DND-41 (cell line): ENCODE results near the gene ZFAND2A.
"Not testable (repeated sequence)": the region's sequence is repeated elsewhere in the genome, so short reads cannot be mapped to it uniquely, and the experiment has no call there.

Experiments used
- ATAC-seq: fragments of 200-7000 bp; cut with Tn5 transposase; 3 replicates; pipeline ENCODE4 v1.9.1; 2021; ENCODE audit warnings: low read depth; ENCODE audit not compliant: insufficient read depth
- DNase-seq: peaks from one replicate; pipeline ENCODE4 v3.0.0-alpha.2; 2020
- H2AFZ ChIP-seq: 2 replicates; pipeline ENCODE4 v1.6.0; 2012; ENCODE audit warnings: low read depth, low read length
- H3K27ac ChIP-seq: 2 replicates; pipeline ENCODE4 v1.5.1; 2012; ENCODE audit warnings: low read length, inconsistent platforms
- H3K27me3 ChIP-seq: fragments of 200-600 bp; sonication (generic); 2 replicates; pipeline ENCODE4 v1.6.0; 2012; ENCODE audit warnings: low read length, mild to moderate bottlenecking, inconsistent platforms; ENCODE audit not compliant: insufficient read depth, poor library complexity
- H3K36me3 ChIP-seq: 2 replicates; pipeline ENCODE4 v1.5.1; 2012; ENCODE audit warnings: low read length, inconsistent platforms; ENCODE audit not compliant: insufficient read depth
- H3K4me1 ChIP-seq: 2 replicates; pipeline ENCODE4 v1.5.1; 2012; ENCODE audit warnings: mild to moderate bottlenecking, low read length; ENCODE audit not compliant: insufficient read depth
- H3K4me2 ChIP-seq: 2 replicates; pipeline ENCODE4 v1.6.0; 2012; ENCODE audit warnings: mild to moderate bottlenecking, moderate library complexity, low read length, inconsistent platforms; ENCODE audit not compliant: insufficient read depth
- H3K4me3 ChIP-seq, 2 experiments: fragments of 200-600 bp in 1 of 2; shearing (Covaris generic) in 1 of 2; 2 replicates each; pipeline ENCODE4 v1.5.1; 2012 to 2016; ENCODE audit warnings: inconsistent platforms in 2 of 2, low read length in 2 of 2, mild to moderate bottlenecking in 2 of 2, low read depth in 1 of 2, moderate library complexity in 1 of 2
- H3K79me2 ChIP-seq: 2 replicates; pipeline ENCODE4 v1.6.0; 2012; ENCODE audit warnings: low read length, inconsistent platforms; ENCODE audit not compliant: insufficient read depth
- H3K9ac ChIP-seq: 2 replicates; pipeline ENCODE4 v1.6.0; 2012; ENCODE audit warnings: low read depth, mild to moderate bottlenecking, inconsistent platforms, low read length, moderate library complexity
- H3K9me3 ChIP-seq: 2 replicates; pipeline ENCODE4 v1.5.1; 2012; ENCODE audit warnings: low read length, moderate library complexity, mild to moderate bottlenecking, inconsistent platforms; ENCODE audit not compliant: insufficient read depth, severe bottlenecking
- H4K20me1 ChIP-seq: 2 replicates; pipeline ENCODE4 v1.6.0; 2012; ENCODE audit warnings: low read length; ENCODE audit not compliant: insufficient read depth
- CTCF ChIP-seq: IDR thresholded peaks from 2 replicates; pipeline ENCODE4 v1.5.1; 2012; ENCODE audit warnings: borderline replicate concordance, low read length, moderate library complexity, mild to moderate bottlenecking; ENCODE audit not compliant: poor library complexity, severe bottlenecking; ENCODE audit errors: extremely low read depth
- EZH2 ChIP-seq: IDR thresholded peaks from 3 replicates; pipeline ENCODE4 v1.6.1; 2012; ENCODE audit warnings: borderline replicate concordance, low read depth, mild to moderate bottlenecking, moderate library complexity, low read length, inconsistent platforms; ENCODE audit not compliant: severe bottlenecking

ZFAND2A gene

GRCh38 chr7:1156782-1157535 lies 3.0 kb downstream of the ZFAND2A start:
- Histone ChIP-seq H3K27ac (no peak overlapping the region), H3K79me2 (peaks cover 52% of the 10 kb centered on the region)

GRCh38 chr7:1155818-1156781 lies 3.9 kb downstream of the ZFAND2A start:
- not testable (repeated sequence) for H3K27me3 ChIP-seq, H3K27ac ChIP-seq, H3K9ac ChIP-seq, ATAC-seq, H3K4me2 ChIP-seq, DNase-seq, H3K4me3 ChIP-seq, H3K9me3 ChIP-seq, H2AFZ ChIP-seq
- peaks cover 47% of the 10 kb centered on the region for H3K79me2 ChIP-seq
- peaks cover 19% of the 10 kb centered on the region; the same call in 1 of the 2 replicates for H4K20me1 ChIP-seq
- peaks cover 70% of the 10 kb centered on the region for H3K36me3 ChIP-seq
- H3K4me1 ChIP-seq = peaks cover 23% of the 10 kb centered on the region

More at GRCh38 chr7:1156782-1157535, 3.0 kb downstream of the ZFAND2A start:
- DNase-seq (no peak), ATAC-seq (no peak)
- Histone ChIP-seq H3K9ac (no peak overlapping the region), H3K4me2 (no peak overlapping the region), H3K9me3 (no peaks in the 10 kb centered on the region), H3K4me3 (no peak overlapping the region), H2AFZ (no peak overlapping the region), H3K36me3 (peaks cover 63% of the 10 kb centered on the region), H3K4me1 (peaks cover 30% of the 10 kb centered on the region), H4K20me1 (peaks cover 19% of the 10 kb centered on the region; the same call in 1 of the 2 replicates), H3K27me3 (no peaks in the 10 kb centered on the region)
- no peak for TF ChIP-seq EZH2
- no peak for TF ChIP-seq CTCF

GRCh38 chr7:1154172-1154739 lies 5.7 kb downstream of the ZFAND2A start:
- peaks cover 17% of the 10 kb centered on the region for H3K4me1 ChIP-seq
- ATAC-seq = no peak
- H3K27ac ChIP-seq = no peak overlapping the region
- no peak overlapping the region for H2AFZ ChIP-seq
- no peak overlapping the region for H3K9ac ChIP-seq
- no peaks in the 10 kb centered on the region for H3K9me3 ChIP-seq
- H3K27me3 ChIP-seq = no peaks in the 10 kb centered on the region
- no peak for TF ChIP-seq EZH2
- TF ChIP-seq CTCF = no peak
- H3K79me2 ChIP-seq = peaks cover 33% of the 10 kb centered on the region
- peaks cover 19% of the 10 kb centered on the region; the same call in 1 of the 2 replicates for H4K20me1 ChIP-seq
- no peak overlapping the region for H3K4me3 ChIP-seq
- H3K36me3 ChIP-seq = peaks cover 79% of the 10 kb centered on the region
- H3K4me2 ChIP-seq = no peak overlapping the region
- no peak for DNase-seq

GRCh38 chr7:1152492-1152891 lies 7.5 kb downstream of the ZFAND2A start:
- H2AFZ ChIP-seq = no peak overlapping the region
- DNase-seq = no peak
- no peak for ATAC-seq
- peaks cover 16% of the 10 kb centered on the region for H3K79me2 ChIP-seq
- H3K4me1 ChIP-seq = no peaks in the 10 kb centered on the region
- H3K4me3 ChIP-seq = no peak overlapping the region
- H4K20me1 ChIP-seq = 0 out of 2 replicates have a peak, but pooled peaks cover 10% of the 10 kb centered on the region
- H3K9me3 ChIP-seq = no peaks in the 10 kb centered on the region
- H3K36me3 ChIP-seq = peaks cover 71% of the 10 kb centered on the region
- H3K4me2 ChIP-seq = no peak overlapping the region
- no peak for TF ChIP-seq CTCF
- TF ChIP-seq EZH2 = no peak
- H3K27me3 ChIP-seq = no peaks in the 10 kb centered on the region
- H3K9ac ChIP-seq = no peak overlapping the region
- H3K27ac ChIP-seq = no peak overlapping the region
